PFSK-1 (cell line): ENCODE results near the gene KASH5.

ENCODE experiments used
- FOXP2 ChIP-seq: optimal IDR thresholded peaks from 2 replicates; pipeline ENCODE3; 2011; ENCODE audit warnings: borderline replicate concordance, control low read depth, inconsistent platforms; ENCODE audit not compliant: insufficient read depth; ENCODE audit errors: extremely low read length, extremely low read depth
- POLR2AphosphoS5 ChIP-seq: IDR thresholded peaks from 2 replicates; pipeline ENCODE4 v1.6.1; 2012; ENCODE audit warnings: low read depth, mild to moderate bottlenecking, control low read depth, low read length, moderate library complexity
- SIN3A ChIP-seq: IDR thresholded peaks from 2 replicates; pipeline ENCODE4 v1.6.1; 2012; ENCODE audit warnings: mild to moderate bottlenecking, low read length, moderate library complexity, borderline replicate concordance; ENCODE audit not compliant: insufficient read depth
- TAF1 ChIP-seq: IDR thresholded peaks from 2 replicates; pipeline ENCODE4 v1.6.1; 2012; ENCODE audit warnings: low read length, control low read depth, borderline replicate concordance; ENCODE audit not compliant: insufficient read depth
- TF ChIP-seq, protein P1 (sequence below), 2 experiments: IDR thresholded peaks; 2 replicates each; pipeline versions ENCODE4 v1.6.1 to v1.8.0; 2011 to 2012; ENCODE audit warnings: low read depth in 2 of 2, low read length in 2 of 2, control low read depth in 1 of 2, inconsistent platforms in 1 of 2, mild to moderate bottlenecking in 1 of 2, moderate library complexity in 1 of 2; ENCODE audit not compliant: insufficient read depth in 1 of 2

Gene KASH5

DNA sequence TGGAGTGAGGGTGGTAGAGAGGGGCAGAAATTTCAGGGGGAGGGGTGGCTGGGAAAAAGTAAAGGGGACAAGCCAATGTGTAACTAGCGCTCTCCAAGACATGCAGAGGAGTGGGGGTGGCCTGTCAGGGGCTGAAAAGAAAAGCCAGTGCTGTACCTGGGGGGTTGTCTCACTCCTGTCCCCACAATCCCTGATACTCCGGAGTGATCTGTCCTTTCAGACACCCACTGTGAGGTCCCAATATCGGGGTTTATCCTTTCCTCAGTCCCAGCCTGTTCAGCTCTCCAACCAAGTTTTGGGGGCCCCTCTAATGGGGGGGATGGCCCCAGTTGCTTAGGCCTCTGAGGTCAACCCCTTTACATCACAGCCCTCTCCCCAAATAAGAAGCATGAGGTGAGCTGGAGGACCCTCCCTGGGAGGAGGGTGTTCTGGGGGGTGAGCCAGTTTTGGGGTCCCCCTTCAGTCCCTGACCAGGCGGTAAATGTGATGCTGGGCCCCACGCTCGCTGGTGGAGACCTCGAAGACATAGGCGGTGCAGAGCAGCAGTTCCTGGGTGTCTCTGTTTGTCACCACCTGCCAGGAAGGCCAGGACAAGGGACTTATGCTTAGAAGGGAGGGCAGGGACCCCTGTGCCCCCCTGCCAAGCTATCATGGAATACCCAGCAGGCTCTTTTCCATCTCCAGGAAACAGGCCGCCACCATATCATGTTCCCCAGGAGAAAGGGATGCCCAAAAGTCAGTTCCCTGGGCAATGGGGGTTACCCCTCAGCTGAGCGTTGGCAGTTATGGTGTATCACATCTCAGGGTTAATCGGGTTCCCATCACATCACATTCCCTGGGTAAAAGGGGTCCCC, 47.0 kb upstream of the KASH5 start:
- TF ChIP-seq, protein P1, sequence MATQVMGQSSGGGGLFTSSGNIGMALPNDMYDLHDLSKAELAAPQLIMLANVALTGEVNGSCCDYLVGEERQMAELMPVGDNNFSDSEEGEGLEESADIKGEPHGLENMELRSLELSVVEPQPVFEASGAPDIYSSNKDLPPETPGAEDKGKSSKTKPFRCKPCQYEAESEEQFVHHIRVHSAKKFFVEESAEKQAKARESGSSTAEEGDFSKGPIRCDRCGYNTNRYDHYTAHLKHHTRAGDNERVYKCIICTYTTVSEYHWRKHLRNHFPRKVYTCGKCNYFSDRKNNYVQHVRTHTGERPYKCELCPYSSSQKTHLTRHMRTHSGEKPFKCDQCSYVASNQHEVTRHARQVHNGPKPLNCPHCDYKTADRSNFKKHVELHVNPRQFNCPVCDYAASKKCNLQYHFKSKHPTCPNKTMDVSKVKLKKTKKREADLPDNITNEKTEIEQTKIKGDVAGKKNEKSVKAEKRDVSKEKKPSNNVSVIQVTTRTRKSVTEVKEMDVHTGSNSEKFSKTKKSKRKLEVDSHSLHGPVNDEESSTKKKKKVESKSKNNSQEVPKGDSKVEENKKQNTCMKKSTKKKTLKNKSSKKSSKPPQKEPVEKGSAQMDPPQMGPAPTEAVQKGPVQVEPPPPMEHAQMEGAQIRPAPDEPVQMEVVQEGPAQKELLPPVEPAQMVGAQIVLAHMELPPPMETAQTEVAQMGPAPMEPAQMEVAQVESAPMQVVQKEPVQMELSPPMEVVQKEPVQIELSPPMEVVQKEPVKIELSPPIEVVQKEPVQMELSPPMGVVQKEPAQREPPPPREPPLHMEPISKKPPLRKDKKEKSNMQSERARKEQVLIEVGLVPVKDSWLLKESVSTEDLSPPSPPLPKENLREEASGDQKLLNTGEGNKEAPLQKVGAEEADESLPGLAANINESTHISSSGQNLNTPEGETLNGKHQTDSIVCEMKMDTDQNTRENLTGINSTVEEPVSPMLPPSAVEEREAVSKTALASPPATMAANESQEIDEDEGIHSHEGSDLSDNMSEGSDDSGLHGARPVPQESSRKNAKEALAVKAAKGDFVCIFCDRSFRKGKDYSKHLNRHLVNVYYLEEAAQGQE (IDR thresholded peaks at IDR 0.05; ENCODE audit: insufficient read depth in 1 of 2, low read depth in 2 of 2, low read length in 2 of 2) = no peak
- no peak for TF ChIP-seq POLR2AphosphoS5
- no peak for TF ChIP-seq TAF1
- no peak for TF ChIP-seq FOXP2

DNA sequence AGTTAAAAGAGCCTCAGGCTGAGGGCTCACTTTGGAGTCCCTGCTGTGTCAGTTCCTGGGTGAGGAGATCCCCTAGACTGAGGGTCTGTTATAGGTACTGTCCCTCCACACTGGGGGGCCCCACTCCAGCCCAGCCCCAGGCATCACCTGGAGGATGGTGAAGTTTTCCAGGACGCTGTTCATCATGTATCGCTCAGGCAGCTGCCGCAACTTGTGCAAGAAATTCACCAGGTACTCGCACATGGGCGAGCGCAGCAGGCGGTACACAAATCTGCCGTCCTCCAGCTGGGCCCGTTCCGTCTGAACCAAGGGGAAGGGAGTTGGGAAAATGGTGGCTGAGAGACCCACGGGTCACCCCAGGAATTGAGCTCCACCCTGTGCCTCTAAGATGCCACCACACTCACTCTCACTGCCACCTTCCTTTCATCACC, 45.7 kb upstream of the KASH5 start:
- TF ChIP-seq POLR2AphosphoS5 = no peak
- TF ChIP-seq FOXP2 = no peak
- TF ChIP-seq, protein P1 (IDR thresholded peaks at IDR 0.05; ENCODE audit: insufficient read depth in 1 of 2, low read depth in 2 of 2, low read length in 2 of 2) = no peak
- TF ChIP-seq TAF1 = no peak
- no peak for TF ChIP-seq SIN3A

DNA sequence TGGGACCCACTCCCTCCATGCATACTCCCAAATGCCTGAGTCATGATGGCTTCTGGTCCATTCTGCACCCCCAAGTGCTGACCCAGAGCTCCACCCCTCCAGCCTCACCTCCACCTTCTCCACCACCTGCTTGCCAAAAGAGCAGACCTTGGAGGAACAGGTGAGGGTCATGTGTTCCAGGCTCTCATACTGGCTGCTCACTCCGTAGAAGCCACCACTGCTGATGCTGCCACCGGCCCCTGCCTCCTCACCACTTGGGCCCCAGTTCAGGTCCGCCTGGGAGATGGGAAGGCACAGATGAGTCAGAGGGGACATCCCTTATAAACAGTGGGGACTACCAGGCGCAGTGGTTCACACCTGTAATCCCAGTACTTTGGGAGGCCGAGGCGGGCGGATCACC, 44.9 kb upstream of the KASH5 start:
- TF ChIP-seq TAF1 = no peak
- TF ChIP-seq POLR2AphosphoS5 = no peak
- no peak for TF ChIP-seq FOXP2
- TF ChIP-seq, protein P1 (IDR thresholded peaks at IDR 0.05; ENCODE audit: insufficient read depth in 1 of 2, low read depth in 2 of 2, low read length in 2 of 2) = no peak
- no peak for TF ChIP-seq SIN3A

DNA sequence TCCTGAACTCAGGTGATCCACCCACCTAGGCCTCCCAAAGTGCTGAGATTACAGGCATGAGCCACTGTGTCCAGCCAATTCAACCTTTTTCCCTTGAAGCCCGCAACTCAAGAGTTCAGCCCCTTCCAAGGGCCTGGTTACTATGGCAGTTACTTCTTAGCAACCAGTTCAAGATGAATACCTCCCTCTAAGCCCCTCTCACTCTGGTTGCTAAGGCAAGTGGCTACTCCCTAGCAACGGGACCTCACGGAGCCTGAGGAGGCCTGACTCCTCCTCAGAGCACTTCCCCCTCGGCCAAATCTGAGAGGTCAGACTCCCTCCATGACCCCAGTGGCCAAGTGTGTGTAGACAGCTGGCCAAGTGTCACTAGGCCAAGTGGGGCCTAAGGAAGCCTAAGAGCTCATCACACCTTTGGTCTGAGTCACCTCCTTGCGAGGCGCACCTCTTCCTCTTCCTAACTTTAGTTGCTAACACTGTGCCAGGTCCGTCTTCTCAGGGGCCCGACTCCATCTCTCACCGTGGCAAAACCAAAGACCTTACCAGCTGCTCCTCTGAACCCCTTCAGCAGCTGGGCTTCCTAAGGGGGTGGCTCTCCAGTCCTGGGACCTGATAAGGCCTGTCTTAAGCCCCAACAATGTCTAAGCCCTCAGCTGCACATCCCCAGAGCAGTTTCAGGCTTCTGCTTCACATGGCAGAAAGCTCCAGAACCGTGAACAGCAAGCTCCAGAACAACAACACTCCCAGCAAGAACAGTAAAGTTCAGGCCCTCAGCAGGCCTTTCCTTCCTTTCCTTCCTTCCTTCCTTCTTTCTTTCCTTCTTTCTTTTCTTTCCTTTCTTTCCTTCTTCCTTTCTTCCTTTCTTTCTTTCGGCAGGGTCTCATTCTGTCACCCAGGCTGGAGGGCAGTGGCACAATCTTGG, 43.3 kb upstream of the KASH5 start:
- TF ChIP-seq, protein P1 (IDR thresholded peaks at IDR 0.05; ENCODE audit: insufficient read depth in 1 of 2, low read depth in 2 of 2, low read length in 2 of 2) = no peak
- no peak for TF ChIP-seq SIN3A
